Coronary artery (tissue), 2 donors: ENCODE measurements around the gene MPLKIP.

Experiments
- DNase-seq: peaks from one replicate; pipeline ENCODE4 v3.0.0-alpha.2; 2017; ENCODE audit warnings: low spot score
- H3K27ac ChIP-seq, 2 donors: fragments of 200-600 bp; sonication (generic); one replicate each; pipeline ENCODE4 v1.5.1; 2016 to 2019
- H3K4me3 ChIP-seq: fragments of 200-600 bp; sonication (generic); 2 replicates; pipeline ENCODE4 v1.5.1; 2016; ENCODE audit warnings: mild to moderate bottlenecking, moderate library complexity
- TF ChIP-seq, protein P1 (sequence below): fragments of 200-600 bp; sonication (generic); IDR thresholded peaks from one replicate; pipeline ENCODE4 v1.5.1; 2019; ENCODE audit warnings: antibody characterized with exemption

Gene MPLKIP

DNA sequence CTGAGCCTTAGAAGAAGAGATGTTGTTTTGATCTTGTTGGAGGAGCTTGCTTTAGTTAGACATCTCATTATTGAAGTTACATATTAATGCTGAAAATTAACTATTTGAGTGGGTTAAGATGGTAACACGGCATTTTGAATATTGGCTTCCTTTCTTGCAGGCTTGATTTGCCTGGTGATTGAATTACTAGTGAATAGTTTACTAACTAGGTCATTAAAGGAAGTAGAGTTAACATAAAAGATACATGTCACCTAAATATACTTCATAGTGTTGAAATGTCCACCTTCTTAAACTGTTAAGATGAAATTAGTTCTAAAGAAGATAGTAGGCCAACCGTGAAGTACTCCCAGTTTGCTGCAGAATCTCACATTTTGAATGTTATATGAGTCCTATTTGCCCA is 18.5 kb downstream of the MPLKIP start:
- no peak overlapping the region for H3K27ac ChIP-seq
- no peak for DNase-seq
- H3K4me3 ChIP-seq = no peak overlapping the region
- TF ChIP-seq, protein P1, sequence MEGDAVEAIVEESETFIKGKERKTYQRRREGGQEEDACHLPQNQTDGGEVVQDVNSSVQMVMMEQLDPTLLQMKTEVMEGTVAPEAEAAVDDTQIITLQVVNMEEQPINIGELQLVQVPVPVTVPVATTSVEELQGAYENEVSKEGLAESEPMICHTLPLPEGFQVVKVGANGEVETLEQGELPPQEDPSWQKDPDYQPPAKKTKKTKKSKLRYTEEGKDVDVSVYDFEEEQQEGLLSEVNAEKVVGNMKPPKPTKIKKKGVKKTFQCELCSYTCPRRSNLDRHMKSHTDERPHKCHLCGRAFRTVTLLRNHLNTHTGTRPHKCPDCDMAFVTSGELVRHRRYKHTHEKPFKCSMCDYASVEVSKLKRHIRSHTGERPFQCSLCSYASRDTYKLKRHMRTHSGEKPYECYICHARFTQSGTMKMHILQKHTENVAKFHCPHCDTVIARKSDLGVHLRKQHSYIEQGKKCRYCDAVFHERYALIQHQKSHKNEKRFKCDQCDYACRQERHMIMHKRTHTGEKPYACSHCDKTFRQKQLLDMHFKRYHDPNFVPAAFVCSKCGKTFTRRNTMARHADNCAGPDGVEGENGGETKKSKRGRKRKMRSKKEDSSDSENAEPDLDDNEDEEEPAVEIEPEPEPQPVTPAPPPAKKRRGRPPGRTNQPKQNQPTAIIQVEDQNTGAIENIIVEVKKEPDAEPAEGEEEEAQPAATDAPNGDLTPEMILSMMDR = no peak

DNA sequence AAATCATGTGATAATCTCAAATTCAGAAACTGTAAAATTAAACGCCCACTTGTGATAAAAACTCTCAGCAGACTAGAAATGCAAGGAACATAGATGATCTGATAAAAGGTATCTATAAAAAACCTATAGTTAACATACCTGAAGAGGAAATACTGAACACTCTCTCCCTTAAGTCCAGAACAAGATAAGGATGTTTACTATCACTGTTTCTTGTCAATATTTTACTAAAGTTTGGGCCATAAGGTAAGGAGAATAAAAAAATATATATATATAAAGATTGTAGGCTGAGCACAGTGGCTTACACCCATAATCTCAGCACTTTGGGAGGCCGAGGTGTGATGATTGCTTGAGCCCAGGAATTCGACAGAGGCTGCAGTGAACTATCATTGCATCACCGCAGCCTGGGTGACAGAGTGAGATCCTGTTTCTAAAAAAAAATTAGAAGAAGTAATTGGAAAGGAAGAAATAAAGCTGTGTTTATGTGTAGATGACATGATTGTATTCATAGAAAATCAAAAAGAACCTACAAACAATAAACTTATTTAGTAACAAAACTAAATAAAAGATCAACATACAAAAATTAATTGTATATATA is 28.4 kb downstream of the MPLKIP start:
- H3K4me3 ChIP-seq = no peak overlapping the region
- H3K27ac ChIP-seq = no peak overlapping the region
- DNase-seq = no peak
- TF ChIP-seq, protein P1 = no peak

DNA sequence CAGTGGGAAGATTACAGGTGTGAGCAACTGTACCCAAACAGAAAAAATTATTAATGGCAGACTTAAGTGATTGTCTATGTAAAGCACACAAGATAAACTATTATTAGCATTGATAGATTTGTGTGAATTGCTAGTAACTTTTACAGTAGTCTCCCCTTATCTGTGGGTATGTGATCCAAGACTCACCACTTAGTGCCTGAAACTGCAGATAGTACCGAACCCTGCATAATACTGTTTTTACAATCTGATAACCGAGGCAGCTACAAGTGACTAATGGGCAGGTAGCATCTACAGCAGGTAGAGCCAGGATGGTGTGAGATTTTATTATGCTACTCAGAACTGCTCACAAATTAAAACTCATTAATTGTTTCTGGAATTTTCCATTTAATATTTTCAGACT is 31.5 kb downstream of the MPLKIP start:
- H3K4me3 ChIP-seq = no peak overlapping the region
- no peak for DNase-seq
- TF ChIP-seq, protein P1 = no peak
- no peak overlapping the region for H3K27ac ChIP-seq

DNA sequence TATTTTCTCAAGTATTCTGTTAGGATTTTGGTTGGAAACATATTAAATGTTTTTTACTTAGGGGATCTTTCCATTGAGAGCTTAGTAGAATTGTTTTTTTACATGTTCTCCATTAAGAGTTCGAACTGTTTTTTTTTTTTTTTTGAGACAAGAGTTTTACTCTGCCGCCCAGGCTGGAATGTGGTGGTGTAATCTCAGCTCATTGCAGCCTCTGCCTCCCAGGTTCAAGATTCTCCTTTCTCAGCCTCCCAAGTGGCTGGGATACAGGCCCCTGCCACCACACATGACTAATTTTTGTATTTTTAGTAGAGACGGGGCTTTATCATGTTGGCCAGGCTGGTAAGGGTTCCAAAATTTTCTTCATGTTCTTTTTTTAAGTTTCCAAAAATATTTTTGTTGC is 33.2 kb downstream of the MPLKIP start:
- H3K27ac ChIP-seq = no peak overlapping the region
- no peak overlapping the region for H3K4me3 ChIP-seq
- no peak for DNase-seq
- TF ChIP-seq, protein P1 = no peak

DNA sequence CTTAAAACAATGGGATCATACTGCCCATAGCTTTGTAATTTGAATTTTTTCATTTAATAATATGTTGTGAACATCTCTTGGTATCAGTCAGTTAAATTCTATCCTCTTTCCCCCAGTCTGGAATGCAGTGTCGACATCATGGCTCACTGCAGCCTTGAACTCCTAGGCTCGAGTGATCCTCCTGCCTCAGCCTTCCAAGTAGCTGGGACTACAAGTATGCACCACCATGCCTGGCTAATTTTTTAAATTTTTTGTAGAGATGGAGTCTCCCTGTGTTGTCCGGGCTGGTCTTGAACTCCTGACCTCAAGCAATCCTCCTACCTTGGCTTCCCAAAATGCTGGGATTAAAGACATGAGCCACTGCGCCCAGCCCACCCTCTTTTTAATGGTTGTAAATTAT is 34.6 kb downstream of the MPLKIP start:
- no peak overlapping the region for H3K4me3 ChIP-seq
- TF ChIP-seq, protein P1 = no peak
- no peak overlapping the region for H3K27ac ChIP-seq
- no peak for DNase-seq

DNA sequence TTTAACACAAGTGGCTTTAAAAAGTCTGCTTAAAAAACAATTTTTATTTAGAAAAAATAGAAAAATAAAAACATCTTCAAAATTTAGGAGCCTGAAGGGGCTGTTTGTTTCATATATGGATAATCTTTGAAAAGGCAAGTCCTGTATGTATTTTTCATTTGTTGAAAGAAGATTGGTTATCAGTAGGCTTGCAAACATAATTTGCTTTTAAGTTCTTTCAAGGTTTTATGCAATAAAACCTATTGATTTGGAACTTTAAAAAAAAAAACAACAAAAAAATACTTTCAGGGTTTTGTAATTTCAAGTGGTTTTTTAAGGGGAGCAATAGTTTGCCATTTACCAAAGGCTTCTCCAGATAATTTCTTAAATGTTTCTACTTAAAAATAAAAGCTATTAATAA is 35.6 kb downstream of the MPLKIP start:
- Histone ChIP-seq H3K4me3 (no peak overlapping the region), H3K27ac (no peak overlapping the region)
- DNase-seq = no peak
- TF ChIP-seq, protein P1 = no peak

DNA sequence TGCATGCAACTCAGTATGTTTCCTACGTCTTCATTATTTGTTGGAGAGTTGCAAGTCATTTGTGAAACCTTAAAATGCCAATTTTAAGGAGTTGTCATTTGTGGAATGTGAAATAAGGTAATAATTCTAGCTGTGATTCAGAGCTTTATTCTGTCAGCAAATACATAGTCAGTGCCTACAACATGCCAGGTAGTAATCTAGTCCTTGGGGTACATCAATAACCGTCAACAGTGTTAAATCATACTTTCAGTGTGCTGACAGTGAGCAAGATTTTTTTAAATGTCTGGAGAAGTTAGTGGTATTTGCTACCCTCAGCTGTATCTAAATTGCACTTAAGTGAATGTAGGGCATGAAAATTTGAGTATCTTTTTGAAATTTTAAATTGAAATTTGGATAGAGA is 36.7 kb downstream of the MPLKIP start:
- DNase-seq = no peak
- no peak overlapping the region for H3K27ac ChIP-seq
- TF ChIP-seq, protein P1 = no peak
- no peak overlapping the region for H3K4me3 ChIP-seq
